Measurements from ENCODE around the gene GPR132. TPM values are rescaled to one million over a fixed set of nuclear protein-coding genes. Genes with fewer than 3 reads are reported as not detected.

GPR132 gene
- total and polyA plus RNA-seq, 9 of the 15 experiments (the other 6 are each of a cell fraction or from before 2014, with no cell fraction given) = 0.01 to 1.1 (median 0.25) TPM; not detected in 1

DNA sequence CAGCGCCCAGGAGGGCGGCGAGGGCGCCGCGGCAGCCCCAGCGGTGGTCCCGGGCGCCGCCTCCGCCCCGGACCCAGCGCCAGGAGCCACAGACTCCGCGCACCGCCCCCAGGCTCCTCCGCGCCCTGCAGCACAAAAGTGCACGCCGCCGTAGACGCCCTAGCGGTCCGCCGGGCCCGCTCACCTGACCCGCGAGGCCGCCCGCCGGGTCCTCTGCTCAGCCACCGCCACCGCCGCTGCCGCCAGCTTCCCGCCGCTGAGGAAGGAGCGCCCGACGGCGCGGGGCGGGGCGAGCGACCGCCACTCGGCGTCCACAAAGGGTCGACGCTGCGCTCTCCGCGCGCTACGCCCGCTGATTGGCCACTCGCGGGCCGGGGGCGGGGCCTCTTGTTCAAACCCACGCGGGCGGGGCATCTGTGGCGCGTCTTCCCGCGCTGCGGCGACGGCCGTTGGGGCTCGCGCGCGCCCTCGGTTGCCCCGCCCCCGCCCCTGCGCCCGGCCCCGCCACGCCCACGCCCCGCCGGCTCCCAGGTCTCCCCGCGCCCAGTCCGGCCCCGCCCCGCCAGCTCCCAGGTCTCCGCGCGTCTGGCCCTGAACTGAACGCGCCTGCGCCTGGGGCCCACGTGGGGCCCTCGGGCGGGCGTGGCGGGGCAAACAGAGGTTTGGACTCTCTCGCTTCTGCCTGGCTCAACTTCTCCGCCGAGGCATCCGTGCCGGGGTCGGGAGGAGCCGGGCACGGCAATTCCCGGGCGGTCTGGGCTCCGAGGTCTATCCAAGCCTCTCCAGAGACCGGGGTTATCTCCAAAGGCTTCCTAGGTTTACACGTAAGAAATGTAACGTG is 44.2 kb downstream of the GPR132 start, which contains the start of gene CDCA4 (continued):
- TF ChIP-seq CXXC5 (CRISPR knock-in tag; IDR thresholded peaks at IDR 0.05) (peak; percentile 88), NFE2L1 (tag; IDR thresholded peaks at IDR 0.05; ENCODE audit: borderline replicate concordance, low read depth) (no peak), CCAR2 (IDR thresholded peaks at IDR 0.05; ENCODE audit: low read depth, low read length) (no peak), BACH1 (tag; IDR thresholded peaks at IDR 0.05) (no peak), ZKSCAN3 (CRISPR knock-in tag; IDR thresholded peaks at IDR 0.05) (no peak), ETS2 (tag; IDR thresholded peaks at IDR 0.05; ENCODE audit: borderline replicate concordance, poor library complexity, severe bottlenecking) (no peak), MCM3 (IDR thresholded peaks at IDR 0.05) (no peak), MXI1 (IDR thresholded peaks at IDR 0.05; ENCODE audit: low read depth, low read length) (peak; percentile 66; the same call in 1 of the 2 replicates), SMC3 (conservative IDR thresholded peaks at IDR 0.05; ENCODE audit: insufficient read depth, low read depth, low read length) (no peak), TCF7 (IDR thresholded peaks at IDR 0.05; ENCODE audit: borderline replicate concordance) (no peak), CHD4 (IDR thresholded peaks at IDR 0.05; ENCODE audit: insufficient read depth, insufficient replicate concordance, low read depth, low read length, poor library complexity, severe bottlenecking) (no peak), FUS (optimal IDR thresholded peaks at IDR 0.05; ENCODE audit: low read depth, low read length) (no peak), PHB2 (IDR thresholded peaks at IDR 0.05; ENCODE audit: low read depth) (no peak), PTTG1 (tag; IDR thresholded peaks at IDR 0.05; ENCODE audit: low read depth) (no peak), ETV1 (tag; conservative IDR thresholded peaks at IDR 0.05; ENCODE audit: low read depth) (no peak), COPS2 (conservative IDR thresholded peaks at IDR 0.05) (no peak), GTF2A2 (tag; IDR thresholded peaks at IDR 0.05) (no peak), CBFA2T2 (conservative IDR thresholded peaks at IDR 0.05) (no peak), SIN3A (IDR thresholded peaks at IDR 0.05; ENCODE audit: borderline replicate concordance in 2 of 2, control insufficient read depth in 1 of 2, low read depth in 2 of 2, low read length in 2 of 2) (peak; percentile 36 to 78; a peak in 2 of 4 replicates), PCBP2 (IDR thresholded peaks at IDR 0.05; ENCODE audit: low read depth, low read length, poor library complexity, severe bottlenecking) (no peak), RFX5 (IDR thresholded peaks at IDR 0.05; ENCODE audit: low read depth, low read length) (no peak), KLF6 (CRISPR knock-in tag; IDR thresholded peaks at IDR 0.05; ENCODE audit: borderline replicate concordance) (no peak), ELF2 (CRISPR knock-in tag; IDR thresholded peaks at IDR 0.05) (no peak), ZNF644 (tag; IDR thresholded peaks at IDR 0.05; ENCODE audit: low read depth) (no peak), ELF4 (CRISPR knock-in tag; IDR thresholded peaks at IDR 0.05) (no peak)
- TF ChIP-seq, protein P1, sequence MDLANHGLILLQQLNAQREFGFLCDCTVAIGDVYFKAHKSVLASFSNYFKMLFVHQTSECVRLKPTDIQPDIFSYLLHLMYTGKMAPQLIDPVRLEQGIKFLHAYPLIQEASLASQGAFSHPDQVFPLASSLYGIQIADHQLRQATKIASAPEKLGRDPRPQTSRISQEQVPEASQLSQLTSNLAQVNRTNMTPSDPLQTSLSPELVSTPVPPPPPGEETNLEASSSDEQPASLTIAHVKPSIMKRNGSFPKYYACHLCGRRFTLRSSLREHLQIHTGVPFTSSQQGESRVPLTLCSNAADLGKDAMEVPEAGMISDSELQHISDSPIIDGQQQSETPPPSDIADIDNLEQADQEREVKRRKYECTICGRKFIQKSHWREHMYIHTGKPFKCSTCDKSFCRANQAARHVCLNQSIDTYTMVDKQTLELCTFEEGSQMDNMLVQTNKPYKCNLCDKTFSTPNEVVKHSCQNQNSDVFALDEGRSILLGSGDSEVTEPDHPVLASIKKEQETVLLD (IDR thresholded peaks at IDR 0.05) = no peak
- TF ChIP-seq, protein P2, sequence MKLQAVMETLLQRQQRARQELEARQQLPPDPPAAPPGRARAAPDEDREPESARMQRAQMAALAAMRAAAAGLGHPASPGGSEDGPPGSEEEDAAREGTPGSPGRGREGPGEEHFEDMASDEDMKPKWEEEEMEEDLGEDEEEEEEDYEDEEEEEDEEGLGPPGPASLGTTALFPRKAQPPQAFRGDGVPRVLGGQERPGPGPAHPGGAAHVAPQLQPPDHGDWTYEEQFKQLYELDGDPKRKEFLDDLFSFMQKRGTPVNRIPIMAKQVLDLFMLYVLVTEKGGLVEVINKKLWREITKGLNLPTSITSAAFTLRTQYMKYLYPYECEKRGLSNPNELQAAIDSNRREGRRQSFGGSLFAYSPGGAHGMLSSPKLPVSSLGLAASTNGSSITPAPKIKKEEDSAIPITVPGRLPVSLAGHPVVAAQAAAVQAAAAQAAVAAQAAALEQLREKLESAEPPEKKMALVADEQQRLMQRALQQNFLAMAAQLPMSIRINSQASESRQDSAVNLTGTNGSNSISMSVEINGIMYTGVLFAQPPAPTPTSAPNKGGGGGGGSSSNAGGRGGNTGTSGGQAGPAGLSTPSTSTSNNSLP (IDR thresholded peaks at IDR 0.05; ENCODE audit: borderline replicate concordance, low read depth, low read length) = no peak

Data from K562 (cell line).